Heart left ventricle (tissue), 13 donors: Measurements from ENCODE around the gene CLIP2.

ENCODE experiments used
- CTCF ChIP-seq, 12 donors: fragments of 200-600 bp; sonication (generic) in 4 of 12; IDR thresholded peaks; one replicate each; pipeline versions ENCODE4 v1.5.0 to v1.8.0; 2018 to 2022; ENCODE audit warnings: antibody characterized with exemption in 12 of 12, mild to moderate bottlenecking in 5 of 12
- POLR2A ChIP-seq, 2 donors: fragments of 450-650 bp; IDR thresholded peaks; one replicate each; pipeline ENCODE4 v1.6.1; 2017; ENCODE audit warnings: antibody characterized with exemption in 2 of 2, mild to moderate bottlenecking in 2 of 2, moderate library complexity in 2 of 2
- donor health status: ischemic (EF 13 %, LVEDD 7.1; RV severe dilation, severe dysfunction).
- donor health status: DM: no; HTN: yes; CAD: no.
- donor health status: DM: no; HTN: no; CAD: no.
- donor health status: ischemic (EF 25% LVEDD 6.9; RV normal size, moderate dysfunction).
- donor health status: ischemic (EF 25% LVEDD 5.7; RV mildly dilated, moderate dysfunction).
- donor health status: ischemic (EF 35%, LVEDD 5.7; RV mildly dilated, moderate dysfunction).
- donor health status: nonischemic (EF 11% LVEDD 7.7; RV severe dilation, severe dysfunction).
- donor health status: DM: yes; HTN: yes; CAD: no.
- donor health status: PGD.
- donor health status: ischemic (EF 29% LVEDD 5.4; RV normal size, mild dysfunction).
- donor health status: nonischemic (EF 23%, LVEDD 6.1; RV moderate dilation, normal function).

- TF ChIP-seq CTCF (IDR thresholded peaks at IDR 0.05): no peak
- TF ChIP-seq POLR2A (IDR thresholded peaks at IDR 0.05): no peak
Measured at GRCh38 chr7:74354009-74354408, 64.8 kb downstream of the CLIP2 start.
